Ovary (tissue), 9 donors: ENCODE results near the gene TACR1. TPM values are rescaled to one million over a fixed set of nuclear protein-coding genes. Genes with fewer than 3 reads are reported as not detected.

Experiments
- DNase-seq, 5 donors: peaks; one replicate each; pipeline ENCODE4 v3.0.0-alpha.2; 2019 to 2020
- H3K27ac ChIP-seq, 2 donors: fragments of 200-600 bp; one replicate each; pipeline versions ENCODE4 v1.5.1 to v1.8.0; 2019 to 2022
- H3K27me3 ChIP-seq: fragments of 200-600 bp; one replicate; pipeline ENCODE4 v1.8.0; 2022
- H3K36me3 ChIP-seq: fragments of 200-600 bp; sonication (generic); one replicate; pipeline ENCODE4 v1.5.1; 2019
- H3K4me1 ChIP-seq: one replicate; pipeline ENCODE4 v1.8.1; 2013; ENCODE audit warnings: mild to moderate bottlenecking, moderate library complexity; ENCODE audit not compliant: insufficient read depth
- H3K4me3 ChIP-seq: fragments of 200-600 bp; sonication (generic); one replicate; pipeline ENCODE4 v1.5.1; 2017
- H3K9me3 ChIP-seq, 2 donors: fragments of 200-600 bp in 1 of 2; sonication (generic) in 1 of 2; one replicate each; pipeline versions ENCODE4 v1.5.1 to v1.8.1; 2013 to 2019; ENCODE audit warnings: mild to moderate bottlenecking in 1 of 2, moderate library complexity in 1 of 2
- CTCF ChIP-seq, 3 donors: fragments of 450-650 bp in 2 of 3; fragments of 200-600 bp in 1 of 3; IDR thresholded peaks; one replicate each; pipeline versions ENCODE4 v1.5.1 to v1.8.0; 2016 to 2022; ENCODE audit warnings: antibody characterized with exemption in 3 of 3, mild to moderate bottlenecking in 1 of 3
- EP300 ChIP-seq: sonication (generic); formaldehyde crosslinking; IDR thresholded peaks from one replicate; pipeline ENCODE4 v1.6.1; 2017; ENCODE audit warnings: antibody characterized with exemption
- POLR2A ChIP-seq: fragments of 450-650 bp; IDR thresholded peaks from one replicate; pipeline ENCODE4 v1.6.1; 2017; ENCODE audit warnings: antibody characterized with exemption, mild to moderate bottlenecking, moderate library complexity
- WGBS, 3 donors: extraction: QIAGEN DNeasy Blood & Tissue Kit in 1 of 3; methylation state at CpG; one replicate each; pipeline versions ENCODE4 v1.1.5 to v1.1.7; 2013 to 2017; 5-methylcytosine and 5-hydroxymethylcytosine counted together
- intact Hi-C, 4 donors: fragments of 100-400 bp; cut with DNase I; formaldehyde crosslinking; loops; one replicate each; pipeline versions ENCODE4 v1.11.0 to v1.15.1; 2022 to 2023
- polyA plus RNA-seq, 2 donors: library from polyadenylated mRNA; stranded (reverse); fragments of 200-250 nt in 1 of 2; fragments of 350-450 nt in 1 of 2; fragmentation: Illumina TruSeq in 1 of 2; extraction: RNeasy Lipid Tissue Mini Kit (QIAGEN cat#74804) in 1 of 2; gene quantifications; one replicate each; pipeline ENCODE4 v1.2.3, GENCODE V29; 2013 to 2014
- total RNA-seq, 7 donors: library from RNA; depleted of rRNA in 2 of 7; stranded (reverse); fragments of >200 nt in 2 of 7; fragmentation: NEBNext Ultra II Directional in 3 of 7; extraction: Animal tissue kit (Norgen Biotek cat#: 25700) in 3 of 7; gene quantifications; one replicate each; pipeline versions ENCODE4 v1.1.0 to v1.2.4, GENCODE V29; 2016 to 2023
- donor health status: DM: no; HTN: no; CAD: no; lungs with moderate emphysema.
- donor health status: DM: no; HTN: no; CAD: no.
- donor health status: Bipolar disorder and iron deficiency.
- donor health status: DM: yes; HTN: yes; CAD: no.
- donor health status: DM: no; HTN: no; CAD: no.
- donor health status: DM: yes; HTN: yes; CAD: no.

TACR1 gene
- total and polyA plus RNA-seq, 9 donors, result 0.43 to 4.4 (median 1.3) TPM

- intact Hi-C loops, result no loop called here
- Histone ChIP-seq H3K36me3 (no peaks in the 10 kb centered on the region), H3K27me3 (no peaks in the 10 kb centered on the region), H3K9me3 (no peaks in the 10 kb centered on the region), H3K27ac (no peak overlapping the region), H3K4me1 (peaks cover 2% of the 10 kb centered on the region), H3K4me3 (no peak overlapping the region)
- DNase-seq, result no peak
- WGBS, 3 donors, result 75 to 85% (median 84%) methylated on average over 6 of the region's 6 CpGs
- no peak for TF ChIP-seq CTCF (IDR thresholded peaks at IDR 0.05)
- no peak for TF ChIP-seq EP300
- TF ChIP-seq POLR2A, result no peak
Measured at GRCh38 chr2:75066121-75066902, 133.0 kb downstream of the TACR1 start.

- WGBS, 3 donors, result 85 to 91% (median 90%) methylated on average over 8 of the region's 8 CpGs
- H3K9me3 ChIP-seq, result no peaks in the 10 kb centered on the region
- H3K27ac ChIP-seq, result no peak overlapping the region
- DNase-seq, result no peak
- no peaks in the 10 kb centered on the region for H3K36me3 ChIP-seq
- H3K4me3 ChIP-seq, result no peak overlapping the region
- intact Hi-C loops, result no loop called here
- no peaks in the 10 kb centered on the region for H3K27me3 ChIP-seq
- TF ChIP-seq EP300, result no peak
- TF ChIP-seq POLR2A, result no peak
- TF ChIP-seq CTCF (IDR thresholded peaks at IDR 0.05), result no peak
- peaks cover 2% of the 10 kb centered on the region for H3K4me1 ChIP-seq
Measured at GRCh38 chr2:75065402-75066008, 133.8 kb downstream of the TACR1 start.

- TF ChIP-seq CTCF (IDR thresholded peaks at IDR 0.05) (no peak), EP300 (no peak), POLR2A (no peak)
- DNase-seq, result peak in 2 of 5 donors; percentile 22 to 41
- WGBS, 3 donors, result 61 to 64% (median 64%) methylated on average over 8 of the region's 8 CpGs
- H3K27me3 ChIP-seq, result no peaks in the 10 kb centered on the region
- no peak overlapping the region for H3K4me3 ChIP-seq
- H3K9me3 ChIP-seq, result no peaks in the 10 kb centered on the region
- no peaks in the 10 kb centered on the region for H3K36me3 ChIP-seq
- peaks cover 2% of the 10 kb centered on the region for H3K4me1 ChIP-seq
- H3K27ac ChIP-seq, result no peak overlapping the region
- intact Hi-C loops, result no loop called here
Measured at GRCh38 chr2:75064691-75065396, 134.5 kb downstream of the TACR1 start.

- no peaks in the 10 kb centered on the region for H3K9me3 ChIP-seq
- peaks cover 2% of the 10 kb centered on the region for H3K4me1 ChIP-seq
- no peak for DNase-seq
- intact Hi-C loops, result no loop called here
- H3K27me3 ChIP-seq, result no peaks in the 10 kb centered on the region
- no peaks in the 10 kb centered on the region for H3K36me3 ChIP-seq
- TF ChIP-seq CTCF (IDR thresholded peaks at IDR 0.05), result no peak
- TF ChIP-seq POLR2A, result no peak
- no peak for TF ChIP-seq EP300
- no peak overlapping the region for H3K27ac ChIP-seq
- no peak overlapping the region for H3K4me3 ChIP-seq
- 43 to 72% (median 44%) methylated on average over 1 of the region's 1 CpG for WGBS, 3 donors
Measured at GRCh38 chr2:75063906-75064305, 135.4 kb downstream of the TACR1 start.
